ENCODE measurements around the gene SMNDC1. TPM values are rescaled to one million over a fixed set of nuclear protein-coding genes. Genes with fewer than 3 reads are reported as not detected.

Gene SMNDC1
- total RNA-seq, 2 experiments from 2014 or later, result 39.7 to 42.4 TPM

DNA sequence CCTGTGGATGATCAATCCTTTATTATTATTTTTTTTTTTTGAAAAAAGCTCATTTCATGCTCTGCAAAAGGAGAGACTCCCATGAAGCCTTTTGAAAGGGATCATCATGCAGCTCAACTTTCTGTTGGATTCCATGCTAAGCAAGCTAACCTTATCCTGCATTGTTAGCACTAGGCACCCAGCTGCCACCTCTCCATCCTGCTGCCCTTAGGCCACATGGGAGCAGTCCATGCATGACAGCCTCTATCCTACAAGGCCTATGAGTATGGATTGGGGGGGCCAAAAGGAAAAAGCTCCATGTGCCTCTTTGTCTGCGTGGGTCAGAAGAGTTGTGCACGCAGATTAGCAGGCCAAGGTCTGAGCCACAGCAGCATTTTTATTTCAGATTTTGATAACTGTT is 19.2 kb downstream of the SMNDC1 start:
- Mint-ChIP-seq H3K9me3 (no peaks in the 10 kb centered on the region), H3K4me3 (no peak overlapping the region), H3K27me3 (no peaks in the 10 kb centered on the region), H3K36me3 (ENCODE audit: low read depth) (peaks cover 18% of the 10 kb centered on the region), H3K4me1 (ENCODE audit: low read depth) (no peaks in the 10 kb centered on the region), H3K27ac (no peak overlapping the region)
- intact Hi-C loops (cut with micrococcal nuclease), result no loop called here
- CTCF ChIA-PET, result interaction anchor here (0.7 to 1.3 kb wide), 6 partner anchors 10 to 297 kb away, joined by 3 to 5 read pairs (median 3); no protein-coding TSS in a partner anchor
- ATAC-seq (no peak), DNase-seq (no peak)
- POLR2A ChIA-PET, result interaction anchor here (0.7 kb wide), 1 partner anchor 128 kb away, joined by 3 read pairs; no protein-coding TSS in a partner anchor
- TF ChIP-seq, protein P1, sequence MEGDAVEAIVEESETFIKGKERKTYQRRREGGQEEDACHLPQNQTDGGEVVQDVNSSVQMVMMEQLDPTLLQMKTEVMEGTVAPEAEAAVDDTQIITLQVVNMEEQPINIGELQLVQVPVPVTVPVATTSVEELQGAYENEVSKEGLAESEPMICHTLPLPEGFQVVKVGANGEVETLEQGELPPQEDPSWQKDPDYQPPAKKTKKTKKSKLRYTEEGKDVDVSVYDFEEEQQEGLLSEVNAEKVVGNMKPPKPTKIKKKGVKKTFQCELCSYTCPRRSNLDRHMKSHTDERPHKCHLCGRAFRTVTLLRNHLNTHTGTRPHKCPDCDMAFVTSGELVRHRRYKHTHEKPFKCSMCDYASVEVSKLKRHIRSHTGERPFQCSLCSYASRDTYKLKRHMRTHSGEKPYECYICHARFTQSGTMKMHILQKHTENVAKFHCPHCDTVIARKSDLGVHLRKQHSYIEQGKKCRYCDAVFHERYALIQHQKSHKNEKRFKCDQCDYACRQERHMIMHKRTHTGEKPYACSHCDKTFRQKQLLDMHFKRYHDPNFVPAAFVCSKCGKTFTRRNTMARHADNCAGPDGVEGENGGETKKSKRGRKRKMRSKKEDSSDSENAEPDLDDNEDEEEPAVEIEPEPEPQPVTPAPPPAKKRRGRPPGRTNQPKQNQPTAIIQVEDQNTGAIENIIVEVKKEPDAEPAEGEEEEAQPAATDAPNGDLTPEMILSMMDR (IDR thresholded peaks at IDR 0.05), result no peak

DNA sequence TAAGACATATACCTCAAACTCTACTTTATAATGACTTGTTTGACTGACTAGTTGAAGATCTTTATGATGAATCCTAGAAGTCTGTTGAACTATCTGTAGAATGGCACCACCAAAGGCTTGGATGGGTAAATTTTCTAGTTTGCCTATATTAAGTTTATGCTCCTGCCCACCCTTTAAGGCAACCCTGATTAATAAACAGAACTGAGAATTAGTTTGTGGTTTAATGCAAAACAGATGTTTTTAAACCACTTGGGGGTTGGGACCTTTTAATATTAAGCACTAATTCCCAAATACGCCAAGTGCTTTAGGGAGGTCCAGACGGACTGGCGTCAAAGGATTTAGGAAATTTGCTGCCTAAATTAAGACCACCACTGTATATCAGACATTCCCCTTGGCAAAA is 20.5 kb downstream of the SMNDC1 start:
- ATAC-seq, result no peak
- peaks cover 2% of the 10 kb centered on the region for H3K4me1 Mint-ChIP-seq (ENCODE audit: low read depth)
- peaks cover 14% of the 10 kb centered on the region for H3K36me3 Mint-ChIP-seq (ENCODE audit: low read depth)
- TF ChIP-seq, protein P1 (IDR thresholded peaks at IDR 0.05), result no peak
- H3K4me3 Mint-ChIP-seq, result no peak overlapping the region
- CTCF ChIA-PET, result interaction anchor here (0.8 to 1.7 kb wide), 3 partner anchors 9 to 147 kb away, joined by 3 to 5 read pairs (median 3); no protein-coding TSS in a partner anchor
- no peaks in the 10 kb centered on the region for H3K9me3 Mint-ChIP-seq
- no peak overlapping the region for H3K27ac Mint-ChIP-seq
- no peak for DNase-seq
- POLR2A ChIA-PET, result interaction anchor here (0.7 kb wide), 1 partner anchor 74 kb away, joined by 3 read pairs; no protein-coding TSS in a partner anchor
- H3K27me3 Mint-ChIP-seq, result no peaks in the 10 kb centered on the region
- intact Hi-C loops (cut with micrococcal nuclease), result no loop called here

DNA sequence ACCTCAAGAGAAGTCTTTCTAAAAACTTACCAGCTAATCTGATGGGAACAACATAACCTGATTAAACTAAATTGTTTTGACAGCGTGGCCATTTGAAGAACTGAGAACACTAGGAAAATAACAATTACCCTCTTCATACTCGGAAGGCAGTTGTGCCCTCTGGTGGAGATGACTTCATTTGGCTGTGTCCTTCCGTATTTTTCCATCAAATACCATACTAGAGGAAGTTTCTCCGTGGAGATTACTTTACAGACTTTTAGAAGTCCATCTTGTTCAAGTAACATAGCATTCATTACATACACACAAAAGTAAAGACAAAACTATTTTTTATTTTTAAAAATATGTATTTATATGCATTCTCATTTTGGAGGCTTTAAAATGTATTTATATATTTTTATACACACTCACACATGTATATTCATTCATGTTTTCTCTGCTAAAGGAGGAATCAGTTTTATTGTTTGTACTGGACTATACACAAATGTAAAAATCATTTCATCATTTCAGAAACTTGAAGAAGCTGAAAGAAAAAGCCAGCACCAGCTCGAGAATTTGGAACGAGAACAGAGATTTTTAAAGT is 25.2 kb downstream of the SMNDC1 start:
- Mint-ChIP-seq H3K9me3 (no peaks in the 10 kb centered on the region), H3K4me3 (no peak overlapping the region), H3K36me3 (ENCODE audit: low read depth) (peaks cover 2% of the 10 kb centered on the region), H3K27ac (no peak overlapping the region), H3K4me1 (ENCODE audit: low read depth) (peaks cover 15% of the 10 kb centered on the region), H3K27me3 (no peaks in the 10 kb centered on the region)
- ATAC-seq, result peak; percentile 51
- POLR2A ChIA-PET, result interaction anchor here (1.4 kb wide), 1 partner anchor 69 kb away, joined by 3 read pairs; no protein-coding TSS in a partner anchor
- TF ChIP-seq, protein P1 (IDR thresholded peaks at IDR 0.05), result peak; percentile 74
- CTCF ChIA-PET, result interaction anchor here (0.5 to 3.7 kb wide), 50 partner anchors 8 to 395 kb away, joined by 3 to 57 read pairs (median 4); partner anchors contain the start of gene MXI1
- peak; percentile 63 for DNase-seq
- intact Hi-C loops (cut with micrococcal nuclease), result loop anchor here (1.0 kb wide), 2 partner anchors 73 to 141 kb away; no protein-coding TSS in a partner anchor

DNA sequence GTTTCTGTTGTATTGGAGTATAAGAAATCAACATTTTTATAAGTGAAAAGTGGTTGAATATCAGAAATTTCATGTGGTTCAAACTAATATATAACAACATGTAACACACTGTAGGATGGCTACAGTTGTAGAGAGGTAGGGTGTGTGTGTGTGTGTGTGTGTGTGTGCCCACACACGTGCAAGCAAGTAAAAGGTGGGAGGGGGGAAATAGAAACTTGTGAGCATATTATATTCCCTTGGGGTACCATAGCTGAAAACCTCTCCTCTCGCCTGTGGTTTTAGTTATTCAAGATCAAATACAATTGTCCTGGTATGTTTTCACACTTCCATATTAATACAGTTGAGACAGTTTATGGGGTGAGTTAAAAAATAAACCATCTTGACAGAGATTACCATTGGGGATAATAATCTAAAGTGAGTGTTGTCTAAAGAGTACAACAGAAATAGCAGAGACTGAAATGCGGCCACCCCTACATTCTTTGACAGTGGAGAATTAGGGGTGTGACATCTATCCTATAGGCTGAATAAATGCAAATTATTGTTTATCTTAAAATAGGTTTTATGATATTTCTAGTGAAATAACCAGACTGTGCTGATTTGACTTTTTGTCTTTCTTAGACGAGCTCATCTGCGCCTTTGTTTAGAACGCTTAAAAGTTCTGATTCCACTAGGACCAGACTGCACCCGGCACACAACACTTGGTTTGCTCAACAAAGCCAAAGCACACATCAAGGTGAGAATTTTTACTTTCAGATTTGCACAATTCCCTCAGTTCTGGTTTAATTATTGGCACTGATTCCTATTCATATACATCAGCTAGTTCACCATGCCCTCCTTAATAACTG is 25.9 kb downstream of the SMNDC1 start:
- H3K27me3 Mint-ChIP-seq, result no peaks in the 10 kb centered on the region
- H3K27ac Mint-ChIP-seq, result no peak overlapping the region
- H3K36me3 Mint-ChIP-seq (ENCODE audit: low read depth), result peaks cover 2% of the 10 kb centered on the region
- ChIA-PET POLR2A (interaction anchor here (0.6 to 1.4 kb wide), 3 partner anchors 22 to 307 kb away, joined by 3 read pairs; no protein-coding TSS in a partner anchor), CTCF (interaction anchor here (0.5 to 3.7 kb wide), 49 partner anchors 9 to 395 kb away, joined by 3 to 57 read pairs (median 4); partner anchors contain the start of gene MXI1)
- peaks cover 21% of the 10 kb centered on the region for H3K4me1 Mint-ChIP-seq (ENCODE audit: low read depth)
- DNase-seq (no peak), ATAC-seq (no peak)
- TF ChIP-seq, protein P1 (IDR thresholded peaks at IDR 0.05), result no peak
- intact Hi-C loops (cut with micrococcal nuclease), result loop anchor here (1.0 kb wide), 2 partner anchors 72 to 140 kb away; no protein-coding TSS in a partner anchor
- H3K4me3 Mint-ChIP-seq, result no peak overlapping the region
- H3K9me3 Mint-ChIP-seq, result no peaks in the 10 kb centered on the region

All from activated CD8-positive, alpha-beta T cell treated with anti-CD3 and anti-CD28 coated beads for 36 hours (primary cell).